HUDEP-2 (cell line): ENCODE data around the gene COG7.
"Not testable (repeated sequence)": the region's sequence is repeated elsewhere in the genome, so short reads cannot be mapped to it uniquely, and the experiment has no call there.

Experiments
- DNase-seq, 76 experiments: peaks; one replicate each; lab custom pipeline; 2025; ENCODE audit not compliant: unreplicated experiment in 76 of 76; lab: John Stamatoyannopoulos, UW

The COG7 gene

GRCh38 chr16:23416816-23417215 is 36.2 kb downstream of the COG7 start:
- DNase-seq = no peak

- DNase-seq = no peak
These were observed 38.3 kb downstream of the COG7 start for GRCh38 chr16:23414731-23415130.

GRCh38 chr16:23410176-23410575 is 42.8 kb downstream of the COG7 start:
- no peak for DNase-seq

DNA sequence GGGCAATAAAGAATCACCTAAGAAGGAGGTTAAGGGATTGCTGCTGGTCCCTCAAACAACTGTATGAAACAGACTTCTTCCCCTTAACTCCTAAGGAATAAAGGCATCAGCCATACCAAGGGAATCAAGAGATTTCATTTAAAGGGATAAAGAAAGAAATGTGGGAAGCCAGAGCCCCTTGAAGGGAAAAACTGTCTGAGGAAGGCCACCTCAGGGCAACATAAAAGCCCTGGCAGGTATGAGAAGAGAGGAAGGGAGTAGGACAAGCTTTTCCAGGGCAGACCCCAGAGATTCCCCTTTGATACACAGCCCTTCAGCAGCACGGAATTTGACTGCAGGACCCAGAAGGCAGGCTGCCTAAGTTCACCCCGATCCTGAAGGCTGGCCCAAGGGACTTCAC is 43.5 kb downstream of the COG7 start:
- no peak for DNase-seq

DNA sequence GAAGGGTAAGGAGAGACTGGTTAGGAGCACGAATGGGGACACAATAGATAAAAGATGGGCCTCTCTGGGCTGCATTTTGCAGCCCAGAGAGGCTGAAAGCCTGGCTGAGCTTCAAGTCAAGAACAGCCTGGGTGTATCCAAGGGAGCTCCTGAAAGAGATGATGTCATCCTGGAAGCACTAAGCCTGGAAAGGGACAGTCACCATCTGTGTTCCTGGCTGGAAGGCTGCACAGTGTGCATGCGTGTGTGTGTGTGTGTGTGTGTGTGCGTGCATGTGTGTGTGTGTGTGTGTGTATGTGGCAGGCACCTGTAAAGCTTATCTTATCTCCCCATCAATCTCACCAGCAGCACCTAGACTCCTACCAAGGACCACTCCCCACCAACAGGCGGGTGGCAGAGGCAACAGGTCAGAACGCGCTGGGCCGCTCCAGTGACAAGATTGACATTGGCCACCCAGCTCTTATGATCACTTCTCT is 44.1 kb downstream of the COG7 start:
- no peak for DNase-seq

DNA sequence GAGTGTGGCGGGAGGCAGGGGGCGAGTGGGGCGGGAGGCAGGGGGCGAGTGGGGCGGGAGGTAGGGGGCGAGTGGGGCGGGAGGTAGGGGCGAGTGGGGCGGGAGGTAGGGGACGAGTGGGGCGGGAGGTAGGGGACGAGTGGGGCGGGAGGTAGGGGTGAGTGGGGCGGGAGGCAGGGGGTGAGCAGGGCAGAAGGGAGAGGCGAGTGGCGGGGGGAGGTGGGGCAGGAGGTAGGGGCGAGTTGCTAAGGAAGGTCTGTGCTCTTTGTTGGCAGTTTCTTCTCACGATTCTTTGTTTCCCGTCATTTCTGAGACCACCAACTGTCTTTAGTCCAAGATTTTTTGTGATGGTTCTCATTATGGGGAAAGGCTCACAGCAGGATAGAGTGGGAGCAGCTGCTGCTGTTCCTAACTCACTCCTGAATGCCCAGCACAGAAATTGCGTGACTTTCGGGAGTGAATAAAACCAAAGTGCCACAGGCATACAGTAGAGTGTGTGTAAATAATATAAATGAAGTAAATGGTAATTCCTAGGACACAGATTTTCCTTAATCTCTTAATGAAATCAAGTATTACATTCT is 44.7 kb downstream of the COG7 start:
- no peak for DNase-seq

DNA sequence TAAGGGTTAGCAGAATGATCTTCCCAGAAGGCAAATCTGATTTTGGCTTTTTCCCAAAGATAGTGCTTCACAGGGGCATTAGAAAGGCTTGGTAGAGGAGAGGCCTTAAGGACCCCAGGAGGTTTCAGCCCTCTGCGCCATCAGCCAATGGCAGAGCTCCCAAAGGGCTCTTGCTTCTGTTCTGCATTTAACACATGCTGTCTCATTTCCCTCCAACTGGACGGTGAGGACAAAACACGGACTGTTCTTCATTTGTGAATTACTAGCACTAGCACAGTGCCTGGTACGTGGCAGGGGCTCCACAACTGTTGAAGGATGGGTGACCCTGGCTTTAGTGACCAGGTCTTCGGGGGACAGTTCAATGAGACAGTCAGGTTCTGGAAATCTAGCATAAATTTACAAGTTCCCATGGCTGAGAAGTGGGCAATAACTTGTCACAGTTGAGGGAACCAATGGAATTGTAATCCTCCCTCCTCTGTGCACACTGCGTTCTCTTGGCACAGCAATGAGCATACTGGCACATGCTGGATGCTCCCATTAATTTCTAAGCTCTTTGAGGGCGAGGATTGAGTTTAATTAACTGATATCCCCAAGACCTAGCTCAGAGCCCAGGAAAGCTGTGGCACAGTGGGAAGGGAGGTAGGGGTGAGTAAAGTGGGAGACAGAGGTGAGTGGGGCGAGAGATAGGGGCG is 45.4 kb downstream of the COG7 start:
- DNase-seq = no peak

DNA sequence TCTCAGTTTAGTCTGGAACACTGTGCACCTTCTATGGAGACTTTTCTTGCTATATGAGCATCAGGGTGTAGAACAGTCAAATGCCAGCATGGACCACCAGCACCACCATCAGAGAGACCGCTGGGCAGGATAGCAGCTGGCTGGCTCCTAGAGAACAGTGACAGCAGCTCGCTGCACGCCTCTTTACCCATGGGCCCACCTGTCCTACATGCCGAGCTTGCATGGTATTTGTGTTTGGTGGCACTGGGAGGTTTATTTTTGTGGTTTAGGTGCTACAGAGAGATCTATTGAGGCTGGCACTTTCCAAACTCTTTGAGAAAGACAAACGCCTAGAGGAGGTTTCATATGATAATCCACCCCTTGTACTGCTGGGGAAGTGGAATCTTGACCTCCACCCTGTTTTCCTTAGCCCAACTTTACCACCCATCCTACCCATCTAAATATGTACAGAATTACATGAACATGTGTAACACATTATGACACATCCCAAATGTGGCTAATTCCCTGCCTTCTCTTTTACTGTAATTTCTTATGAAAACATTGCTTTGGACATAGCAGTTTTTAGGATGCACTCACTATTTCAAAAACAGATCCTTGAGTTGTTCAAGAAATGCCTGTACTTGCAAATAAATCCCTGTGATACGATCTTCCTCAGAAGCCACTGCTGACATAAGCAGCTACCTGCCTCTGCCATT is 46.3 kb downstream of the COG7 start:
- DNase-seq = no peak

DNA sequence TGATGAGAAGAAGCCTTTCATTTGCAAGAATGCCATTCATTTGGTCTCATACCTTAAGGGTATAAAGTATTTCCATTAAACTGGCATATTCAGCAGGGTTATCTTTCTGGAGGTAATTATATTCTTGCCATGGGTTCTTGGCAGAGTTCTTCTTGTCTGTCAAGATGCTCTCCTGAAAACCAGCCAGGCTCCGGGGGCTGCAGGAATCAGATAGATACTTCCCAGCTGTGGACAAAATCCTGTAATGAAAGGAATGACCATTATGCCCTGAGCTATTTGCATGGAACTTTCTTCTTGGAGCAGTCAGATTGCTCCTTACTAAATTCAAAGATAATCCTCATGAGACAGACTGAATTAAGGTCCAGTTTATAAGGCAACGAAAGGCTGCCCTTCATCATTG is 47.0 kb downstream of the COG7 start:
- no peak for DNase-seq

- no peak for DNase-seq
These were observed 49.4 kb downstream of the COG7 start for GRCh38 chr16:23403547-23403946.

- DNase-seq = no peak
These were observed 50.9 kb downstream of the COG7 start for GRCh38 chr16:23402100-23402499.

DNA sequence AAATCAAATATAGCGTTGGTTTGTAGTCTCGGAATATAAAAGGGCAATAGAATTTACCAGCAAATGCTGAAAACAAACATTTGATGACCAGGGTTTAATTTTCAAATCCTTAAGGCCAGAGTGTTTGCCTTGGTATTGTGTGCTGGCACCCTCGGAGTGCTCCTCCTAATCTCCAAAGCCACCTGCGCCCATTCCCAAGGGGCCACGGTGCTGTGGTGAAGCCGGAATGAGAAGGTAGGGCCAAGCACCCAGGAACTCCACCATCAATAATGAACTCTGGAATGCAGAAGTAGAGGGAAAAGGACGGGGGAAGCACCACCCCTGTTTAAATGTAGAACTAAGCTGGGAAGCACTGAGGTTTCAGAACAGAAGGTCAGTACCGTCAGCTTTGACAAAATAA is 51.9 kb downstream of the COG7 start:
- no peak for DNase-seq

GRCh38 chr16:23400447-23400846 is 52.5 kb downstream of the COG7 start:
- not testable (repeated sequence) for DNase-seq

GRCh38 chr16:23398987-23399805 is 53.8 kb downstream of the COG7 start:
- no peak for DNase-seq

- no peak for DNase-seq
These were observed 55.5 kb downstream of the COG7 start for GRCh38 chr16:23397464-23397863.

GRCh38 chr16:23395732-23396131 is 57.3 kb downstream of the COG7 start:
- no peak for DNase-seq

DNA sequence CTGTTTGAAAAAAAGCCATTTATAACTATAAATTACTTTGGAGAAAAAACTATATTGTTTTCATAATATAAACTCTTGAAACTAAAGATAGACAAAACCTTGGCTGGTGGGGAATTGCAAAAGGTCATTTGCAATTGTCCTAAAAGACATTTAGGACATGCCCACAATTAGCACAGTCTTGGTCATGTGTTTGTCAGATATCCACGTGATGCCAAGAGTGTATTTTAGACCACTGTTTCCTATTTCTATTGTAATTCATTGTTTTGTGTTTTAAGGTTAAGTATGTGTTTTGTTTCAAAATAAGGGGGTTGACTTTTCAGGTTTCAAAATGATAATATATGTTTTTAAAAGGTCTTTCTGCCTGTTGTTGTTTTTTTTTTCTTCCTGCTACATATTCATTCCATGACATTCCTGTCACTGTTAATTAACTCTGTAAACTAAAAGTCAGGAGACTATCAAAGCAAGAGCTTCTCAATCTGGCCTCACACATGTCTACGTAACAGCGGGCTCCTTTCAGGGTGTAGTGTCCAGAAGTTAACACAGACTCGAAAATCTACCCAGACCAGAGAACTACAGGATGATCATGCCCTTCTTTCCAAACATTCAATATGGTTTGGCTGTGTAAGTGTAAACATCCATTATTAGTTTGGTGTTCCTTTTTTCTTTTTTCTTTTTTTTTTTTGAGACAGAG is 58.7 kb downstream of the COG7 start:
- no peak for DNase-seq

- DNase-seq = no peak
These were observed 60.8 kb downstream of the COG7 start for GRCh38 chr16:23392223-23392600.

DNA sequence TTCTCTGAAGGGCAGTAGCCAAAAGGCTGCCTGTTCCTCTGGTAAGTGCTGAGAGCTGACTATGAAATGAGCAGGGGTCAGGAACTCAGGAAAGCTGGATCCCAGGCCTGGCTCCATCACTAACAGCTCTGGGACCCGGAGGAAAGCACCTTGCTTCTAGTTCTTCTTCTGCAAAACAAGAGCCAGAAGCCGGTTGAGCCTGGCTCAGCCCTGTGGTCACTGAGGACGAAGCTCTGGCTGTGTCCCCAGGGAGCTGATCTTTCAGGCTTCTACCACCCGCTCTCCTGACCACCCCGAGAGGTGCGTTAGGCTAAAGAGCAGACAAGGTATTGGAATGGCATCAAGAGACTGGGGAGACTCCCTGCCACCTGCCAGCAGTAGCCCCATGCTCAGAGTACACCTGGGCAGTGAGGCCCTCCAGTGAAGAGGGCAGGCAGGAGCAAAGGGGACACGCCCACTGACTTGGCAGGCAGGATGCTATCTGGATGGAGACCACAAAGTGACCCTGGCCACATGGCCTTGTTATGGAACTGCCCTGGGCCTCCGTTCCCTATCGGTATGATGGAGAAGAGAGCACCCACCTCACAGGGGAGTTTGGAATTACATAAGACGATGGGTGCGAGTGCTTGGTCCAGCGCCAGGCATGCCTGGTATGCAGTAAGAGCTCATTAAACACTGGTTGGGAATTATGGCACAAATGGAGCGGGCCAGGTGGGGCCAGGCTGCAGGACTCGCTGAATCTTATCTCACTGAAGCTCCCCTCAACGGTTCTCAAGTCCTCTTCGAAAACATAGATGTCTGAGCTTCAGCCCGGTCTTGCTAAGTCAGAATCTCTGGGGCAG is 61.4 kb downstream of the COG7 start:
- DNase-seq = no peak

DNA sequence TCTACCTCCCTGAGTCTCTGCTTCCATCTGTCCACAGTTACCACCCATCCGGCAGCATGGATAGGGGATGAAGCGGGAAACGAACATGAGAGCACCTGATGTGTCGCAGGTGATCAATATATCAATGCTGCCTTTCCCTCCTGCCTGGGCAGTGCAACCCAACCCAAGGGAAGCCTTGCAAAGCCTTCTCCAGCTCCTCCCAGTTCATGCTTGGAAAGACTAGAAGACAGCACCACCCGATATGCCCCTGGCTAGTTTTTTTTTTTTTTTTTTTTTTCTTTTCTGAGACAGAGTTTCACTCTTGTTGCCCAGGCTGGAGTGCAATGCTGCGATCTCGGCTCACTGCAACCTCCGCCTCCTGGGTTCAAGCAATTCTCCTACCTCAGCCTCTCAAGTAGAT is 63.1 kb downstream of the COG7 start:
- DNase-seq = not testable (repeated sequence)
